Measurements from ENCODE around the gene MOGAT1. TPM values are rescaled to one million over a fixed set of nuclear protein-coding genes. Genes with fewer than 3 reads are reported as not detected.
A peak's percentile ranks its signal among the peaks of the same experiment; 100 is the strongest.

Gene MOGAT1
- total RNA-seq, 1 experiment from 2014 or later: 0.22 TPM

DNA sequence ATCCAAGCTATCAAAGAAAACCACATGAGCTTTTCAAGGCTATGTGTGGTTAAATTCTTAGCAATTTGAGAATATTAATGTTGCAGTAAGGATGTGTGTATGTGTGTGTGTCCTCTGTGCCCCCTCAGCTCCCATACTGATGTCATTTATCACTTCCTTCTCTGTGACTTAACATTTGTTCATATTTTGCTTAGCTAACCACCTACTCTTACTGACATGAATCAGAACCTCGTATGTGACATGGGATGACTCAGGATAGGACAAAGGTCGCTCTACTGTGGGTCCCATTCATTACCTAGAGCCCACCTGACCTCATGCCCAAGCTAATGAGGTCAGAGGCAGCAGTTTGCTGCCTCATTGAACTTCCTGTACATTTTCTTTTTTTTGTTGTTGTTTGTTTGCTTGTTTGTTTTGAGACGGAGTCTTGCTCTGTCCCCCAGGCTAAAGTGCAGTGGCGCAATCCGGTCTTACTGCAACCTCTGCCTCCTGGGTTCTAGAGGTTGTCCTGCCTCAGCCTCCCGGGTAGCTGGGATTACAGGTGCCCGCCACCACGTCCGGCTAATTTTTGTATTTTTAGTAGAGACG, 36.3 kb downstream of the MOGAT1 start:
- Histone ChIP-seq H3K4me2 (ENCODE audit: low read length) (peak overlapping the region; percentile 80), H3K79me2 (ENCODE audit: insufficient read depth, low read length) (no peaks in the 10 kb centered on the region), H3K9me2 (ENCODE audit: insufficient read depth) (no peaks in the 10 kb centered on the region), H3K4me3 (replicated peaks in 1 of 2; ENCODE audit: low read depth in 1 of 2, low read length in 2 of 2) (no peak overlapping the region), H3K27ac (ENCODE audit: low read depth, low read length) (no peak overlapping the region), H3K27me3 (ENCODE audit: insufficient read depth, low read length) (no peaks in the 10 kb centered on the region), H3K4me1 (ENCODE audit: control insufficient read depth in 1 of 2, insufficient read depth in 2 of 2, low read length in 2 of 2) (peaks cover 8 to 24% of the 10 kb centered on the region in 2 experiments; a peak in 3 of 4 replicates), H3K36me3 (ENCODE audit: control insufficient read depth in 1 of 2, insufficient read depth in 2 of 2, low read length in 2 of 2) (no peaks in the 10 kb centered on the region), H3K9ac (ENCODE audit: low read length) (no peak overlapping the region), H3K9me3 (ENCODE audit: control insufficient read depth in 1 of 2, insufficient read depth in 1 of 2, low read depth in 1 of 2, low read length in 2 of 2) (no peaks in the 10 kb centered on the region), H4K20me1 (ENCODE audit: insufficient read depth) (no peaks in the 10 kb centered on the region), H2AFZ (ENCODE audit: low read depth, low read length, poor library complexity, severe bottlenecking) (peak overlapping the region; percentile 73)
- POLR2A ChIA-PET: no interaction called here
- CTCF ChIA-PET: interaction anchor here (0.7 to 4.1 kb wide), 6 partner anchors 8 to 251 kb away, joined by 3 to 52 read pairs (median 4); no protein-coding TSS in a partner anchor
- RAD21 ChIA-PET (ENCODE audit: low non-redundant PET in 1 of 2, low total read pairs in 2 of 2, uncharacterized antibody in 2 of 2, unreplicated experiment in 2 of 2): no interaction called here
- BruUV-seq (replicated peaks): no TSS peak
- intact Hi-C loops (cut with micrococcal nuclease): loop anchor here (1.0 kb wide), 2 partner anchors 153 to 196 kb away; no protein-coding TSS in a partner anchor
- no peak for DNase-seq (ENCODE audit: low read depth, low spot score)
- TF ChIP-seq SP1 (IDR thresholded peaks at IDR 0.05; ENCODE audit: low read depth): 0 out of 2 replicates have a peak, but pooled peaks have one; percentile 19
- no peak for TF ChIP-seq EZH2phosphoT487 (IDR thresholded peaks at IDR 0.05; ENCODE audit: borderline replicate concordance)
- no peak for ATAC-seq

DNA sequence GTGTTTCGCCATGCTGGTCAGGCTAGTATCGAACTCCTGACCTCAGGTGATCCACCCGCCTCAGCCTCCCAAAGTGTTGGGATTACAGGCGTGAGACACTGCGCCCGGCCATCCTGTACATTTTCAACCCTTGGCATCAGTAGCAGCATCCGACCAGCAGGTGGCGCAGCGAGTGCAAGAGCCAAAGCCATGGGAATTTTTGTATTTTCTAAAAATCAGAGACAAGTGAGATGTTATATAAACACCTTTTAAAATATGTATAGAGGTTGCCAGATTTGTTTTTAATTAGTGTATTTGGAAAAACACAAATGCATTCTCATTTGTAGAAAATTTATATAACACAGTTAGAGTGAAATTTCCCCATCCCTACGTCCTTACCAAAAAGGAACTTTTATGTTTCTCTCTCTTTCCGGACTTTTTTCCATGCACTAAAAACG, 36.8 kb downstream of the MOGAT1 start:
- Histone ChIP-seq H3K9me2 (ENCODE audit: insufficient read depth) (no peaks in the 10 kb centered on the region), H4K20me1 (ENCODE audit: insufficient read depth) (no peaks in the 10 kb centered on the region), H3K27ac (ENCODE audit: low read depth, low read length) (no peak overlapping the region), H3K27me3 (ENCODE audit: insufficient read depth, low read length) (no peaks in the 10 kb centered on the region), H3K9me3 (ENCODE audit: control insufficient read depth in 1 of 2, insufficient read depth in 1 of 2, low read depth in 1 of 2, low read length in 2 of 2) (no peaks in the 10 kb centered on the region), H3K4me1 (ENCODE audit: control insufficient read depth in 1 of 2, insufficient read depth in 2 of 2, low read length in 2 of 2) (peaks cover 8 to 24% of the 10 kb centered on the region in 2 experiments; a peak in 3 of 4 replicates), H3K4me2 (ENCODE audit: low read length) (peak overlapping the region; percentile 80), H3K79me2 (ENCODE audit: insufficient read depth, low read length) (no peaks in the 10 kb centered on the region), H3K4me3 (replicated peaks in 1 of 2; ENCODE audit: low read depth in 1 of 2, low read length in 2 of 2) (no peak overlapping the region; a peak in 1 of 4 replicates), H3K36me3 (ENCODE audit: control insufficient read depth in 1 of 2, insufficient read depth in 2 of 2, low read length in 2 of 2) (no peaks in the 10 kb centered on the region), H3K9ac (ENCODE audit: low read length) (no peak overlapping the region), H2AFZ (ENCODE audit: low read depth, low read length, poor library complexity, severe bottlenecking) (peak overlapping the region; percentile 73)
- ChIA-PET POLR2A (interaction anchor here (1.2 kb wide), 1 partner anchor 8 kb away, joined by 3 read pairs; no protein-coding TSS in a partner anchor), RAD21 (ENCODE audit: low non-redundant PET in 1 of 2, low total read pairs in 2 of 2, uncharacterized antibody in 2 of 2, unreplicated experiment in 2 of 2) (no interaction called here), CTCF (interaction anchor here (0.8 to 4.1 kb wide), 7 partner anchors 9 to 251 kb away, joined by 3 to 52 read pairs (median 4); no protein-coding TSS in a partner anchor)
- intact Hi-C loops (cut with micrococcal nuclease): loop anchor here (1.0 kb wide), 2 partner anchors 152 to 195 kb away; no protein-coding TSS in a partner anchor
- ATAC-seq: peak; percentile 55
- BruUV-seq (replicated peaks): no TSS peak
- DNase-seq (ENCODE audit: low read depth, low spot score): peak; percentile 64
- TF ChIP-seq JUND (IDR thresholded peaks at IDR 0.05): no peak
- no peak for TF ChIP-seq EGR1 (IDR thresholded peaks at IDR 0.05; ENCODE audit: low read depth)
- peak; percentile 84 for TF ChIP-seq RAD21 (IDR thresholded peaks at IDR 0.05; ENCODE audit: low read depth)
- peak; percentile 69 for TF ChIP-seq CBX3 (IDR thresholded peaks at IDR 0.05; ENCODE audit: low read depth)
- TF ChIP-seq, protein P1, sequence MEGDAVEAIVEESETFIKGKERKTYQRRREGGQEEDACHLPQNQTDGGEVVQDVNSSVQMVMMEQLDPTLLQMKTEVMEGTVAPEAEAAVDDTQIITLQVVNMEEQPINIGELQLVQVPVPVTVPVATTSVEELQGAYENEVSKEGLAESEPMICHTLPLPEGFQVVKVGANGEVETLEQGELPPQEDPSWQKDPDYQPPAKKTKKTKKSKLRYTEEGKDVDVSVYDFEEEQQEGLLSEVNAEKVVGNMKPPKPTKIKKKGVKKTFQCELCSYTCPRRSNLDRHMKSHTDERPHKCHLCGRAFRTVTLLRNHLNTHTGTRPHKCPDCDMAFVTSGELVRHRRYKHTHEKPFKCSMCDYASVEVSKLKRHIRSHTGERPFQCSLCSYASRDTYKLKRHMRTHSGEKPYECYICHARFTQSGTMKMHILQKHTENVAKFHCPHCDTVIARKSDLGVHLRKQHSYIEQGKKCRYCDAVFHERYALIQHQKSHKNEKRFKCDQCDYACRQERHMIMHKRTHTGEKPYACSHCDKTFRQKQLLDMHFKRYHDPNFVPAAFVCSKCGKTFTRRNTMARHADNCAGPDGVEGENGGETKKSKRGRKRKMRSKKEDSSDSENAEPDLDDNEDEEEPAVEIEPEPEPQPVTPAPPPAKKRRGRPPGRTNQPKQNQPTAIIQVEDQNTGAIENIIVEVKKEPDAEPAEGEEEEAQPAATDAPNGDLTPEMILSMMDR (IDR thresholded peaks at IDR 0.05 in 2 of 3, conservative IDR thresholded peaks at IDR 0.05 in 1 of 3; ENCODE audit: borderline replicate concordance in 1 of 3, insufficient read depth in 1 of 3, low read depth in 2 of 3, low read length in 2 of 3): peak; percentile 87 to 90 (median 89)
- TF ChIP-seq, protein P2, sequence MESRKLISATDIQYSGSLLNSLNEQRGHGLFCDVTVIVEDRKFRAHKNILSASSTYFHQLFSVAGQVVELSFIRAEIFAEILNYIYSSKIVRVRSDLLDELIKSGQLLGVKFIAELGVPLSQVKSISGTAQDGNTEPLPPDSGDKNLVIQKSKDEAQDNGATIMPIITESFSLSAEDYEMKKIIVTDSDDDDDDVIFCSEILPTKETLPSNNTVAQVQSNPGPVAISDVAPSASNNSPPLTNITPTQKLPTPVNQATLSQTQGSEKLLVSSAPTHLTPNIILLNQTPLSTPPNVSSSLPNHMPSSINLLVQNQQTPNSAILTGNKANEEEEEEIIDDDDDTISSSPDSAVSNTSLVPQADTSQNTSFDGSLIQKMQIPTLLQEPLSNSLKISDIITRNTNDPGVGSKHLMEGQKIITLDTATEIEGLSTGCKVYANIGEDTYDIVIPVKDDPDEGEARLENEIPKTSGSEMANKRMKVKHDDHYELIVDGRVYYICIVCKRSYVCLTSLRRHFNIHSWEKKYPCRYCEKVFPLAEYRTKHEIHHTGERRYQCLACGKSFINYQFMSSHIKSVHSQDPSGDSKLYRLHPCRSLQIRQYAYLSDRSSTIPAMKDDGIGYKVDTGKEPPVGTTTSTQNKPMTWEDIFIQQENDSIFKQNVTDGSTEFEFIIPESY (IDR thresholded peaks at IDR 0.05; ENCODE audit: extremely low read depth, insufficient replicate concordance, low read length): no peak
- no peak for TF ChIP-seq ELF1 (IDR thresholded peaks at IDR 0.05; ENCODE audit: borderline replicate concordance, low read depth)
- TF ChIP-seq, protein P3, sequence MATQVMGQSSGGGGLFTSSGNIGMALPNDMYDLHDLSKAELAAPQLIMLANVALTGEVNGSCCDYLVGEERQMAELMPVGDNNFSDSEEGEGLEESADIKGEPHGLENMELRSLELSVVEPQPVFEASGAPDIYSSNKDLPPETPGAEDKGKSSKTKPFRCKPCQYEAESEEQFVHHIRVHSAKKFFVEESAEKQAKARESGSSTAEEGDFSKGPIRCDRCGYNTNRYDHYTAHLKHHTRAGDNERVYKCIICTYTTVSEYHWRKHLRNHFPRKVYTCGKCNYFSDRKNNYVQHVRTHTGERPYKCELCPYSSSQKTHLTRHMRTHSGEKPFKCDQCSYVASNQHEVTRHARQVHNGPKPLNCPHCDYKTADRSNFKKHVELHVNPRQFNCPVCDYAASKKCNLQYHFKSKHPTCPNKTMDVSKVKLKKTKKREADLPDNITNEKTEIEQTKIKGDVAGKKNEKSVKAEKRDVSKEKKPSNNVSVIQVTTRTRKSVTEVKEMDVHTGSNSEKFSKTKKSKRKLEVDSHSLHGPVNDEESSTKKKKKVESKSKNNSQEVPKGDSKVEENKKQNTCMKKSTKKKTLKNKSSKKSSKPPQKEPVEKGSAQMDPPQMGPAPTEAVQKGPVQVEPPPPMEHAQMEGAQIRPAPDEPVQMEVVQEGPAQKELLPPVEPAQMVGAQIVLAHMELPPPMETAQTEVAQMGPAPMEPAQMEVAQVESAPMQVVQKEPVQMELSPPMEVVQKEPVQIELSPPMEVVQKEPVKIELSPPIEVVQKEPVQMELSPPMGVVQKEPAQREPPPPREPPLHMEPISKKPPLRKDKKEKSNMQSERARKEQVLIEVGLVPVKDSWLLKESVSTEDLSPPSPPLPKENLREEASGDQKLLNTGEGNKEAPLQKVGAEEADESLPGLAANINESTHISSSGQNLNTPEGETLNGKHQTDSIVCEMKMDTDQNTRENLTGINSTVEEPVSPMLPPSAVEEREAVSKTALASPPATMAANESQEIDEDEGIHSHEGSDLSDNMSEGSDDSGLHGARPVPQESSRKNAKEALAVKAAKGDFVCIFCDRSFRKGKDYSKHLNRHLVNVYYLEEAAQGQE (IDR thresholded peaks at IDR 0.05; ENCODE audit: low read depth): no peak

Measured in HCT116 (cell line).